Prostate gland (tissue), 2 donors: Measurements from ENCODE around the gene GRIK3.

Experiments
- CTCF ChIP-seq, 4 experiments: fragments of 200-600 bp in 2 of 4; fragments of 450-650 bp in 2 of 4; sonication (generic) in 2 of 4; IDR thresholded peaks; 1 replicate in 3 of 4; 2 replicates in 1 of 4; pipeline ENCODE4 v1.5.1; 2016 to 2019; ENCODE audit warnings: antibody characterized with exemption in 4 of 4, mild to moderate bottlenecking in 2 of 4, moderate library complexity in 2 of 4
- POLR2A ChIP-seq: fragments of 450-650 bp; IDR thresholded peaks from one replicate; pipeline ENCODE4 v1.6.1; 2016; ENCODE audit warnings: antibody characterized with exemption, mild to moderate bottlenecking
- POLR2AphosphoS5 ChIP-seq: sonication (generic); formaldehyde crosslinking; IDR thresholded peaks from one replicate; pipeline ENCODE4 v1.6.1; 2017; ENCODE audit warnings: antibody characterized with exemption

DNA sequence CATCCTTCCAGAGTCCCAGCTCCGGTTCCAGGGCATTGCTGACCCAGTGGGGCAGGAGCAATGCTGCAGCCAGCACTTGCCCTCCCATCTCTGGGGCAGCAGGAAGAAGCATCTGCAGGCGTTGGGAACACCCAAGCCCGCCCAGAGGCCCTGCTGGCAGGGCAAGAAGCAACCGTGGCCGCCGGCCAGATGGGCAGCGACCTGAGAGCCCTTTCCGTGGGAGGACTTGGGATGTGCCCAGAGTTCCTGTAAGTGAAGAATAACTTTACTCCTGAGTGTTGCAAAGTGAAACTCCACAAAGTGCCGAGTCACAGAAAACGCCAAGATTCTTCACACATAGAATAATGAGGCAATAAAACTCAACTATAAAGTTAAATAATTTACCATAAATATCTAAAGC is 46.0 kb downstream of the GRIK3 start:
- TF ChIP-seq CTCF (IDR thresholded peaks at IDR 0.05) (no peak), POLR2A (no peak), POLR2AphosphoS5 (no peak)
